MG63 (cell line): Measurements from ENCODE around the gene TAP2. TPM values are rescaled to one million over a fixed set of nuclear protein-coding genes. Genes with fewer than 3 reads are reported as not detected.

Experiments
- DNase-seq: peaks from one replicate; pipeline ENCODE4 v3.0.0-alpha.2; 2020
- H3K27me3 ChIP-seq: fragments of 250-450 bp; sonication (Bioruptor Pico); 2 replicates; pipeline ENCODE4 v1.5.1; 2020; ENCODE audit warnings: mild to moderate bottlenecking, moderate library complexity
- H3K36me3 ChIP-seq: fragments of 250-450 bp; sonication (Bioruptor Pico); 2 replicates; pipeline ENCODE4 v1.5.1; 2020; ENCODE audit warnings: mild to moderate bottlenecking, moderate library complexity
- H3K4me3 ChIP-seq: fragments of 250-450 bp; sonication (Bioruptor Pico); 2 replicates; pipeline ENCODE4 v1.5.1; 2020; ENCODE audit warnings: mild to moderate bottlenecking, moderate library complexity
- H3K9me3 ChIP-seq: fragments of 250-450 bp; sonication (Bioruptor Pico); 2 replicates; pipeline ENCODE4 v1.5.1; 2020; ENCODE audit warnings: mild to moderate bottlenecking, moderate library complexity
- total RNA-seq: library from RNA; depleted of rRNA; stranded (reverse); fragments of >200 nt; shearing (Covaris generic); gene quantifications from 2 replicates; pipeline ENCODE4 v1.2.3, GENCODE V29; 2014; ENCODE audit warnings: low replicate concordance

Gene TAP2
- total RNA-seq, 1 experiment from 2014 or later: 112 TPM

DNA sequence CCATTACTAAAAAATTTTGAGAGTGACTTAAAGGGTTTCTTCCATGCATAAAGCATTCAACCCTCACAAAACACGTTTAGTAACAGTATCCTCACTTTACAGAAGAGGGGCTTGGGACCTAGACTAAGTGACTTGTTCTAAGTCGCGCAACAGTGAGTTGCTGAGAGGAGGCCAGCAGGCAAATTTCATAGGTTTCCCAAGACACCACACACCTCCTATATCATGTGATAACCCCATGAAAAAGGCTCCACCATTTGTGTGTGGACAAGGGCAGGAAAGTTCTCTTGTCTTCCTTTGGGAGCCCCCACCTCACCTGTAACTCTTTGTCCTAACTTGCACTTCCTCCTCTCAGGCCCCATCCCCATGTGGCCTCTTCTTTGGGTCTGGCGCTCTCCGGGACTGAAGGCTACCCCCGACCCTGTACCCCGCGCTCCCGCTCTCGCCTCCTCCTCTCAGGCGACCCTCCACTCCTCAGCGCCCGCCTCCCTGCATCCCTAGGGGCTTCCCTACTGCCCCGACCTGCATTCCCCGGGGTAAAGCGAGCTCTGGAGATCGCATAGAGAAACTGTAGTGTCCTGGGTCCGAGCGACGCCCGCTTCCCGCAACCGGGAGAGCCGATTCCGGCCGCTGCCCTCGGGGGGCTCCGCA lies 4.9 kb upstream of the TAP2 start:
- Histone ChIP-seq H3K9me3 (no peaks in the 10 kb centered on the region), H3K27me3 (no peaks in the 10 kb centered on the region), H3K36me3 (peaks cover 72% of the 10 kb centered on the region), H3K4me3 (peak overlapping the region; percentile 74)
- no peak for DNase-seq

- DNase-seq: no peak
- Histone ChIP-seq H3K36me3 (peaks cover 64% of the 10 kb centered on the region), H3K27me3 (no peaks in the 10 kb centered on the region), H3K4me3 (peak overlapping the region; percentile 74), H3K9me3 (no peaks in the 10 kb centered on the region)
Measured at GRCh38 chr6:32842690-32843089, 4.2 kb upstream of the TAP2 start.

GRCh38 chr6:32842021-32842650 lies 3.6 kb upstream of the TAP2 start:
- no peaks in the 10 kb centered on the region for H3K9me3 ChIP-seq
- H3K36me3 ChIP-seq: peaks cover 64% of the 10 kb centered on the region
- no peaks in the 10 kb centered on the region for H3K27me3 ChIP-seq
- DNase-seq: no peak
- no peak overlapping the region for H3K4me3 ChIP-seq

- no peaks in the 10 kb centered on the region for H3K9me3 ChIP-seq
- no peaks in the 10 kb centered on the region for H3K27me3 ChIP-seq
- no peak overlapping the region for H3K4me3 ChIP-seq
- DNase-seq: no peak
- H3K36me3 ChIP-seq: peaks cover 67% of the 10 kb centered on the region
Measured at GRCh38 chr6:32840604-32841246, 2.2 kb upstream of the TAP2 start.

GRCh38 chr6:32839356-32839755 lies 817 bp upstream of the TAP2 start:
- DNase-seq: no peak
- no peaks in the 10 kb centered on the region for H3K27me3 ChIP-seq
- H3K9me3 ChIP-seq: no peaks in the 10 kb centered on the region
- peaks cover 71% of the 10 kb centered on the region for H3K36me3 ChIP-seq
- H3K4me3 ChIP-seq: no peak overlapping the region; the same call in 1 of the 2 replicates

GRCh38 chr6:32837651-32838113 lies 857 bp downstream of the TAP2 start:
- Histone ChIP-seq H3K27me3 (no peaks in the 10 kb centered on the region), H3K9me3 (no peaks in the 10 kb centered on the region), H3K4me3 (peak overlapping the region; percentile 85), H3K36me3 (peaks cover 83% of the 10 kb centered on the region)
- peak; percentile 66 for DNase-seq

GRCh38 chr6:32836873-32837272 lies 1.7 kb downstream of the TAP2 start:
- Histone ChIP-seq H3K4me3 (peak overlapping the region; percentile 85), H3K36me3 (peaks cover 83% of the 10 kb centered on the region), H3K9me3 (no peaks in the 10 kb centered on the region), H3K27me3 (no peaks in the 10 kb centered on the region)
- no peak for DNase-seq

- Histone ChIP-seq H3K4me3 (no peak overlapping the region), H3K36me3 (peaks cover 83% of the 10 kb centered on the region), H3K9me3 (no peaks in the 10 kb centered on the region), H3K27me3 (no peaks in the 10 kb centered on the region)
- no peak for DNase-seq
Measured at GRCh38 chr6:32835167-32835893, 3.2 kb downstream of the TAP2 start.

GRCh38 chr6:32833664-32834063 lies 4.9 kb downstream of the TAP2 start:
- Histone ChIP-seq H3K36me3 (peaks cover 89% of the 10 kb centered on the region), H3K27me3 (no peaks in the 10 kb centered on the region), H3K9me3 (no peaks in the 10 kb centered on the region), H3K4me3 (no peak overlapping the region)
- DNase-seq: no peak

DNA sequence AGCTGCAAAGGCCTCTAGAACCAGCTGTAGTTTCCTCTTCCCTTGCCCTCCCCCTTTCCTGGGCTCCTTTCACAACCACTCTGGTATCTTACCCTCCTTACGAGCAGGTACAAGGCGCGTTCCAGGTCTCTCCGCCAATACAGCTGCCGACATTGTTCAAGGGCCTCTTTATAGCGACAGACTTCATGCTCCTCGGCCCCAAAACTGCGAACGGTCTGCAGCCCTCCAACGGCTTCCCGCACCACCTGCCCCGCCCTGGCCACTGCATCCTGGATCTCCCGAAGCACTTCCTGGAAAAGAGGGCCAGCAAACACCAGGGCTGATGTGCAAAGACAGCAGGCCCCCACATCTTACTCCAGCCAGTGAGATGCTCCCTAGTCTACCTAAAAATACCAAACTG lies 6.0 kb downstream of the TAP2 start:
- Histone ChIP-seq H3K9me3 (no peaks in the 10 kb centered on the region), H3K27me3 (no peaks in the 10 kb centered on the region), H3K36me3 (peaks cover 96% of the 10 kb centered on the region), H3K4me3 (no peak overlapping the region)
- no peak for DNase-seq

DNA sequence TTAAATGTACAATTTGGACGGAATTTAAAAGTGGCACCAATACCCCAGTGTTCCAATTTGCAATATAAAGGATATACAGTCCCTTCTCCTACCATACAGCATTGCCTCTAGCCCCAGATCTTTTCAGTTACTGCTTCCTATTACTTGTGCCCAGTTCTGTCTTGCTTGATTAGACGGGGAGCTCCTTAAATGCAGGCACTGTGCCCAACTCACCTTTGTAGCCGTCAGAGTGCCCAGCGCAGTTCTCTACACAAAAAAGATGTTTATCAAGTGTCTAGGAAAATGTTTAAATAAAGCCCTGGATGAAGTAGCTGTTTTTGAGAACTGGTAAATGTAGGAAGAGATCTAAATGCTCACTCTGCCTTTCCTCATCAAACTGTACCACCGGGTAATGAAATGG lies 7.6 kb downstream of the TAP2 start:
- no peaks in the 10 kb centered on the region for H3K9me3 ChIP-seq
- H3K4me3 ChIP-seq: no peak overlapping the region
- no peak for DNase-seq
- no peaks in the 10 kb centered on the region for H3K27me3 ChIP-seq
- H3K36me3 ChIP-seq: peaks cover 90% of the 10 kb centered on the region

- no peak for DNase-seq
- Histone ChIP-seq H3K36me3 (peaks cover 81% of the 10 kb centered on the region), H3K4me3 (no peak overlapping the region), H3K9me3 (no peaks in the 10 kb centered on the region), H3K27me3 (no peaks in the 10 kb centered on the region)
Measured at GRCh38 chr6:32830017-32830416, 8.5 kb downstream of the TAP2 start.

DNA sequence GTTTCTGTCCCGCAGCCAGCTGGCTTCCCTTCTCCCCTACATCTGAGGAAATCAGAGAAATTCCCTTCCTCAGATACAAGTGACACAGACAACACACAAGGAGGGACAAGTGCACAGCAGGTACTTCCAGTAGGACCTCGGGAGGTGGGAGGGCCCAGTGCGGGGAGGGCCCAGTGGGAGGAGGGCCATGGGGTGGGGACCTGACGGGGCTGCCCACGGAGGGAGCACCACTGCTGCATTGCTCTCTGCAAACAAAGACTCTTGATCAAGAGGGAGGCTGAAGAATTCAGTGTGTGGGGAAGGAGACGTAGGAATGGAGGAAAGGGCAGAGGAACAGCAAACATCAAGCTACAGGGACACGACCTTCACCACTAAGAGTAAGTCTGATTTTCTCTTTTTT lies 9.0 kb downstream of the TAP2 start:
- no peaks in the 10 kb centered on the region for H3K9me3 ChIP-seq
- no peak for DNase-seq
- H3K36me3 ChIP-seq: peaks cover 76% of the 10 kb centered on the region
- no peaks in the 10 kb centered on the region for H3K27me3 ChIP-seq
- H3K4me3 ChIP-seq: no peak overlapping the region

DNA sequence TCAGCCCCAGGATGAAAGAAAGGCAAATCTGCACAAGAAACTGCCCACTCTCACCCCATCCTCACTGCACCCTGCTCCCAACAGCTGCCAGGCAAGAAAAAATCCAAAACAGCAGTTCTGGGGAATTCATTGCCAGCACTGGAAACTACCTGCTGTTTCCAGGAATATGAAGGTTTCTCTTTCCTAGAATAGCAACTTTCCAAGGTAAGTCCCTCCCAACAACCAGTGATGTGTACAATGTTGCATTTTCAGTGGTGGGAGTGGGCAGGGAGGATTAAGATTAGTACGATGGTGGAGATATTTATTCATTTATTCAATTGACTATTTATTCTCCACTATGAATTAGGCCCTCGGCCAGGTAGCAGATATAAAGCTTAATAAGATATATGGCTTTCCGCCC lies 11.5 kb downstream of the TAP2 start:
- Histone ChIP-seq H3K27me3 (no peaks in the 10 kb centered on the region), H3K9me3 (no peaks in the 10 kb centered on the region), H3K4me3 (no peak overlapping the region), H3K36me3 (peaks cover 53% of the 10 kb centered on the region)
- no peak for DNase-seq

GRCh38 chr6:32825966-32826365 lies 12.6 kb downstream of the TAP2 start:
- no peak for DNase-seq
- Histone ChIP-seq H3K36me3 (peaks cover 42% of the 10 kb centered on the region), H3K9me3 (no peaks in the 10 kb centered on the region), H3K27me3 (no peaks in the 10 kb centered on the region), H3K4me3 (no peak overlapping the region)

- no peak overlapping the region for H3K4me3 ChIP-seq
- H3K27me3 ChIP-seq: no peaks in the 10 kb centered on the region
- peak; percentile 83 for DNase-seq
- H3K9me3 ChIP-seq: no peaks in the 10 kb centered on the region
- H3K36me3 ChIP-seq: peaks cover 31% of the 10 kb centered on the region
Measured at GRCh38 chr6:32819729-32820128, 18.8 kb downstream of the TAP2 start.

- no peaks in the 10 kb centered on the region for H3K9me3 ChIP-seq
- H3K27me3 ChIP-seq: no peaks in the 10 kb centered on the region
- no peak for DNase-seq
- peaks cover 37% of the 10 kb centered on the region for H3K36me3 ChIP-seq
- no peak overlapping the region for H3K4me3 ChIP-seq
Measured at GRCh38 chr6:32818867-32819266, 19.7 kb downstream of the TAP2 start.
